Measurements from ENCODE around the gene QRFP. TPM values are rescaled to one million over a fixed set of nuclear protein-coding genes. Genes with fewer than 3 reads are reported as not detected.

The QRFP gene
- total RNA-seq, 1 experiment from 2014 or later: not detected

GRCh38 chr9:130897848-130898551 is 1.4 kb upstream of the QRFP start:
- no peak overlapping the region for H3K4me2 ChIP-seq (ENCODE audit: low read length)
- H3K36me3 ChIP-seq (ENCODE audit: low read depth, low read length): no peaks in the 10 kb centered on the region
- H3K4me1 ChIP-seq (ENCODE audit: insufficient read depth, low read length): no peaks in the 10 kb centered on the region
- H3F3A ChIP-seq (ENCODE audit: low read length, unreplicated experiment): no peaks in the 10 kb centered on the region
- H3K27me3 ChIP-seq (ENCODE audit: low read length): no peaks in the 10 kb centered on the region
- H3K9ac ChIP-seq (ENCODE audit: low read length): no peak overlapping the region
- no peak overlapping the region for H3K27ac ChIP-seq (ENCODE audit: low read length)
- intact Hi-C loops (cut with micrococcal nuclease): loop anchor here (5.0 kb wide), 1 partner anchor 34 kb away; no protein-coding TSS in a partner anchor
- no peak overlapping the region for H2AFZ ChIP-seq (ENCODE audit: low read length)
- H3K9me3 ChIP-seq (ENCODE audit: low read length): no peaks in the 10 kb centered on the region
- no peaks in the 10 kb centered on the region for H3K79me2 ChIP-seq (ENCODE audit: low read length)
- no peak for TF ChIP-seq EZH2phosphoT487 (IDR thresholded peaks at IDR 0.05; ENCODE audit: borderline replicate concordance, low read length)
- TF ChIP-seq CTCF (conservative IDR thresholded peaks at IDR 0.05; ENCODE audit: low read depth, low read length): no peak
- no peak for TF ChIP-seq EZH2 (IDR thresholded peaks at IDR 0.05; ENCODE audit: low read length, unreplicated experiment)
- ChIA-PET POLR2A (ENCODE audit: unreplicated experiment) (no interaction called here), CTCF (interaction anchor here (0.6 kb wide), 1 partner anchor 35 kb away, joined by 3 read pairs; no protein-coding TSS in a partner anchor)
- no peaks in the 10 kb centered on the region for H3K9me2 ChIP-seq (replicated peaks; ENCODE audit: low read length)
- H4K20me1 ChIP-seq (ENCODE audit: low read length): no peaks in the 10 kb centered on the region
- DNase-seq (no peak), ATAC-seq (no peak)
- no peak overlapping the region for H3K4me3 ChIP-seq (ENCODE audit: low read length)
- no TSS peak for BruUV-seq (replicated peaks)

GRCh38 chr9:130897105-130897751 is 616 bp upstream of the QRFP start:
- POLR2A ChIA-PET (ENCODE audit: unreplicated experiment): no interaction called here
- no peak for DNase-seq
- Histone ChIP-seq H3K79me2 (ENCODE audit: low read length) (no peaks in the 10 kb centered on the region), H3K9me3 (ENCODE audit: low read length) (no peaks in the 10 kb centered on the region), H3K4me1 (ENCODE audit: insufficient read depth, low read length) (no peaks in the 10 kb centered on the region), H3K9me2 (replicated peaks; ENCODE audit: low read length) (no peaks in the 10 kb centered on the region), H4K20me1 (ENCODE audit: low read length) (no peaks in the 10 kb centered on the region), H2AFZ (ENCODE audit: low read length) (no peak overlapping the region), H3K9ac (ENCODE audit: low read length) (no peak overlapping the region), H3K4me2 (ENCODE audit: low read length) (no peak overlapping the region), H3K27ac (ENCODE audit: low read length) (no peak overlapping the region), H3K36me3 (ENCODE audit: low read depth, low read length) (no peaks in the 10 kb centered on the region), H3K27me3 (ENCODE audit: low read length) (no peaks in the 10 kb centered on the region), H3F3A (ENCODE audit: low read length, unreplicated experiment) (no peaks in the 10 kb centered on the region), H3K4me3 (ENCODE audit: low read length) (no peak overlapping the region)
- TF ChIP-seq EZH2phosphoT487 (IDR thresholded peaks at IDR 0.05; ENCODE audit: borderline replicate concordance, low read length) (no peak), EZH2 (IDR thresholded peaks at IDR 0.05; ENCODE audit: low read length, unreplicated experiment) (no peak), CTCF (conservative IDR thresholded peaks at IDR 0.05; ENCODE audit: low read depth, low read length) (no peak)
- BruUV-seq (replicated peaks): no TSS peak
- intact Hi-C loops (cut with micrococcal nuclease): loop anchor here (5.0 kb wide), 1 partner anchor 35 kb away; no protein-coding TSS in a partner anchor
- no peak for ATAC-seq
- CTCF ChIA-PET: interaction anchor here (0.6 kb wide), 1 partner anchor 36 kb away, joined by 3 read pairs; no protein-coding TSS in a partner anchor
